Parathyroid adenoma (tissue), 2 donors: ENCODE results near the gene DRP2.

Source experiments
- H2AFZ ChIP-seq: fragments of 300-600 bp; sonication (generic); one replicate; pipeline ENCODE4 v1.7.0; 2017; ENCODE audit warnings: antibody characterized with exemption, mild to moderate bottlenecking
- H3K27ac ChIP-seq: fragments of 300-600 bp; sonication (generic); one replicate; pipeline ENCODE4 v1.7.0; 2017
- H3K27me3 ChIP-seq: fragments of 300-600 bp; sonication (generic); one replicate; pipeline ENCODE4 v1.7.0; 2017; ENCODE audit warnings: low read length; ENCODE audit not compliant: control insufficient read depth, insufficient read depth
- H3K36me3 ChIP-seq: fragments of 300-600 bp; sonication (generic); one replicate; pipeline ENCODE4 v1.7.0; 2017; ENCODE audit warnings: low read length; ENCODE audit not compliant: control insufficient read depth, insufficient read depth
- H3K4me1 ChIP-seq: fragments of 300-600 bp; sonication (generic); one replicate; pipeline ENCODE4 v1.7.0; 2017; ENCODE audit warnings: control low read depth
- H3K4me2 ChIP-seq: fragments of 300-600 bp; sonication (generic); one replicate; pipeline ENCODE4 v1.7.0; 2017; ENCODE audit warnings: low read length
- H3K4me3 ChIP-seq: fragments of 300-600 bp; sonication (generic); one replicate; pipeline ENCODE4 v1.7.0; 2017; ENCODE audit warnings: low read depth, low read length
- H3K79me2 ChIP-seq: fragments of 300-600 bp; sonication (generic); one replicate; pipeline ENCODE4 v1.7.0; 2017; ENCODE audit warnings: control low read depth
- H3K9ac ChIP-seq: fragments of 300-600 bp; sonication (generic); one replicate; pipeline ENCODE4 v1.7.0; 2017; ENCODE audit warnings: mild to moderate bottlenecking
- H3K9me3 ChIP-seq: fragments of 300-600 bp; sonication (generic); one replicate; pipeline ENCODE4 v1.7.0; 2017; ENCODE audit warnings: low read length; ENCODE audit not compliant: control insufficient read depth
- CTCF ChIP-seq: fragments of 300-600 bp; sonication (generic); IDR thresholded peaks from one replicate; pipeline ENCODE4 v1.7.0; 2017; ENCODE audit warnings: antibody characterized with exemption, mild to moderate bottlenecking
- donor health status: primary hyperparathyroidism.

DRP2 gene

GRCh38 chrX:101232316-101232715 lies 12.7 kb downstream of the DRP2 start:
- TF ChIP-seq CTCF: no peak
- H3K4me1 ChIP-seq: no peaks in the 10 kb centered on the region

GRCh38 chrX:101237041-101237440 lies 17.5 kb downstream of the DRP2 start:
- no peak overlapping the region for H3K27ac ChIP-seq
- H3K9ac ChIP-seq: no peak overlapping the region
- H3K4me2 ChIP-seq: no peak overlapping the region
- H3K9me3 ChIP-seq: no peaks in the 10 kb centered on the region
- no peaks in the 10 kb centered on the region for H3K27me3 ChIP-seq
- no peaks in the 10 kb centered on the region for H3K79me2 ChIP-seq
- no peak overlapping the region for H2AFZ ChIP-seq
- H3K4me1 ChIP-seq: no peaks in the 10 kb centered on the region
- TF ChIP-seq CTCF: no peak
- H3K4me3 ChIP-seq: no peak overlapping the region
- H3K36me3 ChIP-seq: no peaks in the 10 kb centered on the region

More at GRCh38 chrX:101232316-101232715, 12.7 kb downstream of the DRP2 start:
- Histone ChIP-seq H3K27me3 (no peaks in the 10 kb centered on the region), H3K9ac (no peak overlapping the region), H2AFZ (no peak overlapping the region), H3K27ac (no peak overlapping the region), H3K36me3 (no peaks in the 10 kb centered on the region), H3K9me3 (no peaks in the 10 kb centered on the region), H3K79me2 (no peaks in the 10 kb centered on the region), H3K4me3 (no peak overlapping the region), H3K4me2 (no peak overlapping the region)

GRCh38 chrX:101241531-101241930 lies 21.9 kb downstream of the DRP2 start:
- no peaks in the 10 kb centered on the region for H3K4me1 ChIP-seq
- no peak for TF ChIP-seq CTCF
- no peaks in the 10 kb centered on the region for H3K36me3 ChIP-seq
- no peaks in the 10 kb centered on the region for H3K79me2 ChIP-seq
- H2AFZ ChIP-seq: no peak overlapping the region
- no peak overlapping the region for H3K9ac ChIP-seq
- no peak overlapping the region for H3K27ac ChIP-seq
- no peak overlapping the region for H3K4me2 ChIP-seq
- no peaks in the 10 kb centered on the region for H3K9me3 ChIP-seq
- no peaks in the 10 kb centered on the region for H3K27me3 ChIP-seq
- H3K4me3 ChIP-seq: no peak overlapping the region

GRCh38 chrX:101252634-101253033 lies 33.0 kb downstream of the DRP2 start:
- no peak overlapping the region for H3K27ac ChIP-seq
- no peaks in the 10 kb centered on the region for H3K79me2 ChIP-seq
- no peak for TF ChIP-seq CTCF
- no peaks in the 10 kb centered on the region for H3K9me3 ChIP-seq
- no peak overlapping the region for H3K4me3 ChIP-seq
- H3K4me2 ChIP-seq: no peak overlapping the region
- H3K27me3 ChIP-seq: no peaks in the 10 kb centered on the region
- no peak overlapping the region for H2AFZ ChIP-seq
- H3K36me3 ChIP-seq: no peaks in the 10 kb centered on the region
- peaks cover 3% of the 10 kb centered on the region for H3K4me1 ChIP-seq
- H3K9ac ChIP-seq: no peak overlapping the region

GRCh38 chrX:101257448-101258258 lies 38.1 kb downstream of the DRP2 start:
- Histone ChIP-seq H3K79me2 (no peaks in the 10 kb centered on the region), H3K4me2 (no peak overlapping the region)
- no peak for TF ChIP-seq CTCF

More at GRCh38 chrX:101257448-101258258, 38.1 kb downstream of the DRP2 start:
- Histone ChIP-seq H3K9ac (no peak overlapping the region), H3K36me3 (no peaks in the 10 kb centered on the region), H3K4me3 (no peak overlapping the region), H3K27me3 (no peaks in the 10 kb centered on the region), H3K4me1 (peaks cover 3% of the 10 kb centered on the region), H3K9me3 (no peaks in the 10 kb centered on the region), H2AFZ (no peak overlapping the region), H3K27ac (no peak overlapping the region)
